Urinary bladder (tissue), 4 donors: Measurements from ENCODE around the gene CDC73. TPM values are rescaled to one million over a fixed set of nuclear protein-coding genes. Genes with fewer than 3 reads are reported as not detected.

ENCODE experiments used
- DNase-seq: peaks from one replicate; pipeline ENCODE4 v3.0.0-alpha.2; 2015; ENCODE audit errors: extremely low spot score
- H3K27ac ChIP-seq: one replicate; pipeline ENCODE4 v1.5.1; 2013; ENCODE audit warnings: low read depth, mild to moderate bottlenecking, moderate library complexity
- H3K36me3 ChIP-seq: one replicate; pipeline ENCODE4 v1.6.1; 2013; ENCODE audit warnings: mild to moderate bottlenecking, moderate library complexity; ENCODE audit not compliant: insufficient read depth
- H3K4me1 ChIP-seq: one replicate; pipeline ENCODE4 v1.6.1; 2013; ENCODE audit warnings: mild to moderate bottlenecking, moderate library complexity; ENCODE audit not compliant: insufficient read depth
- H3K4me3 ChIP-seq: one replicate; pipeline ENCODE4 v1.5.1; 2013; ENCODE audit warnings: low read depth, low read length
- WGBS: extraction: QIAGEN DNeasy Blood & Tissue Kit; methylation state at CpG from one replicate; pipeline ENCODE4 v1.1.7; 2013; 5-methylcytosine and 5-hydroxymethylcytosine counted together
- polyA plus RNA-seq: library from polyadenylated mRNA; stranded (reverse); fragments of 200-250 nt; gene quantifications from one replicate; pipeline ENCODE4 v1.2.3, GENCODE V29; 2013
- total RNA-seq: library from RNA; depleted of rRNA; stranded (reverse); fragments of >200 nt; gene quantifications from one replicate; pipeline ENCODE4 v1.2.3, GENCODE V29; 2014
- donor health status: healthy with polysubstance abuse.
- donor health status: healthy.

CDC73 gene
- total RNA-seq = 79.6 TPM
- 20.3 TPM for polyA plus RNA-seq

DNA sequence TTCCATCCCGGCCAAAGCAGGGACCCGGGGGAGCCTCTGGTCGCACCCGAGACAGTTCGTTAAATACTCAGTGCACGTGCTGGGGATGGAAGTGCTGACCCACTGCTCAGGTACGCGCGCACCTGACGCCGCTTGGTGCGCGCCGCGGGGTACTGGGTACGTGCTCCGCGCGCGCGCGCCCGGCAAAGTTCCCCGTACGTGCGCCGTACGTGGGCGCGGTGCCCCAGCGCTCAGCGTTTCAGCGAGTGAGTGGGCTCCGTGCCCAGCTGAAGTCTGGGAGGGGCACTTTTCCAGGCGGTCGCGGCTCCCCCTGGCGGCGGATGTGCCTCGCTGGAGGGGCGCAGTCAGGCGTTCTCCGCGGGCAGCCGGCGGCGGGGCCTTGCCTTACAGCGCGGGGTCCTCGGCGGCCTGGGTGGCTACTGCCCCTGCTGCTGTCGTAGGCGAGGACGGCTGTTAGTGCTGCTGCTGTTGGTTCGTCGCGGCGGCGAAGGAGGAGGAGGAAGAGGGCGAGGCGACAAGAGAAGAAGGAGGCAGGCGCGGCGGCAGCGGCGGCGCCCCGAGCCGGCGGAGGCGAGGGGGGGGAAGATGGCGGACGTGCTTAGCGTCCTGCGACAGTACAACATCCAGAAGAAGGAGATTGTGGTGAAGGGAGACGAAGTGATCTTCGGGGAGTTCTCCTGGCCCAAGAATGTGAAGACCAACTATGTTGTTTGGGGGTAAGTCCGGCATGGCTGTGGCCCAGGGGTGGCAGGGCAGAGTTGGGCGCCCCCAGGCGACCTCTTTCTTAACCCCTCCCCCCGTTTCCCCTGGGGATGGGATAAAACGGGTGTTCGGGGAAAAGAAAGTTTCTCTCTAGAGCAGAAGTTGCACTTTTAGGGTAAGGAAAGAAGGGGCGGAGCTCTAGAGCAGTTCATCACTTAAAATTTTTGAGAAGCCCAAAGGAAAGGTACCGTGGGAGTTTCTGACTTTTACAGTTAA is at the start of gene CDC73:
CDC73 (plus strand) TSS at position 416 of the 978 bp plus-strand sequence; CDS start at position 586, 170 bp downstream.
- no peaks in the 10 kb centered on the region for H3K4me1 ChIP-seq
- under 1% methylated on average over 85 of the region's 85 CpGs for WGBS
- peak within 1 kb of the TSS; percentile 88 for H3K27ac ChIP-seq
- peak within 1 kb of the TSS; percentile 76 for H3K4me3 ChIP-seq
- DNase-seq = peak; percentile 86
- no peaks in the 10 kb centered on the region for H3K36me3 ChIP-seq

DNA sequence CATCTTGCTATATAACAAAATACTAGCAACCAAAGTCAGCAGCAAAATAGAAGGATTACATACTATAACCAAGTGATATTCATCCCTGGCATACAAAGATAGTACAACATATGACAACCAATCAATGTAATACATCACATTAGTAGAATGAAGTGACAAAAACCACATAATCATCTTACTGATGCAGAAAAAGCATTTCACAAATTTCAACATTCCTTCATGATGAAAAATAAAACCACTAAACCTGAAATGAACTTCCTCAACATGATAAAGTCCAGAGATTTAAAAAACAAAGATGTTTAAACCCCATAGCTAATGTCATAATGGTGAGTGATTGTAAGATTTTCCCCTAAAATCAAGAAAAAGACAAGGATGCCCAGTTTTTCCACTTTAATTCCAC is 43.8 kb upstream of the CDC73 start:
- no peak overlapping the region for H3K4me3 ChIP-seq
- H3K36me3 ChIP-seq = no peaks in the 10 kb centered on the region
- no peaks in the 10 kb centered on the region for H3K4me1 ChIP-seq
- H3K27ac ChIP-seq = no peak overlapping the region
- DNase-seq = no peak

DNA sequence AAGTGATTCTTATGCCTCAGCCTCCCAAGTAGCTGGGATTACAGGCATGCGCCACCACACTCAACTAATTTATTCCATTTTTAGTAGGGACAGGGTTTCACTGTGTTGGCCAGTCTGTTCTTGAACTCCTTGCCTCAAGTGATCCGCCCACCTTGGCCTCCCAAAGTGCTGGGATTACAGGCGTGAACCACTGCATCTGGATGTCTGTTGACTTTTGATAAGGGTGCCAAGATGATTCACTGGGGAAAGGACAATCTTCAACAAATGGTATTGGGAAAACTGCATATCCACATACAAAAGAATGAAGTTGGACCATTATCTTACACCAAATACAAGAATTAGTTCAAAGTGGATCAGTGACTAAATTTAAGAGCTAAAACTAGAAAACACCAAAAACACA is 42.6 kb upstream of the CDC73 start:
- Histone ChIP-seq H3K27ac (no peak overlapping the region), H3K4me1 (no peaks in the 10 kb centered on the region), H3K4me3 (no peak overlapping the region), H3K36me3 (no peaks in the 10 kb centered on the region)
- no peak for DNase-seq
- 94% methylated on average over 3 of the region's 3 CpGs for WGBS

DNA sequence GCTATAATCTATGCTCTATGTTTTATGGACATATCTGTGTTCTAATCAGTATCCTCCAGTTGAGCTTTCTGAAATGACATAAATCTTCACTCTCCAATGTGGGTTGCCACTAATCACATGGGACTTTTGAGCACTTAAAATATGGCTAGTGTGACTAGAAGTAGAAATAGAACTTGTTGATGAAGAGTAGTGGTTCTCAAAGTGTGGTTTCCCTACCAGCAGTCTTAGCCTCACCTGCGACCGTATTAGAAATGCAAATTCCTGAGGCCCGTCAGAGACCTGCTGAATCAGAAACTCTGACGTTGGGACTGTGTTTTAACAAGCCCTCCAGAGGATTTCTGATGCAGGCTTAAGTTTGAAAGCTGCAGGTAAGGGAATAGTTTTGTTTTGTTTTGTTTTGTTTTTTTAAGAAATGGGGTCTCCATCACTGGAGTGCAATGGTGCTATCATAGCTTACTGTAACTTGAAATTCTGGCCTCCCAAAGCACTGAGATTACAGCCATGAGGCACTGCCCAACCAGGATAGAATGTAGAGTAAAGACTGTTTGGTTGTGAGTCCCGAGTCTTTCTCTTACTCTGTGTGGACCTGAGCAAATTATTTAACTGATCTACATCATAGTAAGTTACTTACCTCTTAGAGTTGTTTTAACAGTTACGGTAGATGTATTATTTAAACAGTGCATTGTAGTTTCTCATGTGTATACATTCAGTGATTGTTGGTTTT is 38.3 kb upstream of the CDC73 start:
- no peaks in the 10 kb centered on the region for H3K4me1 ChIP-seq
- no peak overlapping the region for H3K4me3 ChIP-seq
- H3K36me3 ChIP-seq = no peaks in the 10 kb centered on the region
- no peak overlapping the region for H3K27ac ChIP-seq
- WGBS = 91% methylated on average over 6 of the region's 6 CpGs
- no peak for DNase-seq

DNA sequence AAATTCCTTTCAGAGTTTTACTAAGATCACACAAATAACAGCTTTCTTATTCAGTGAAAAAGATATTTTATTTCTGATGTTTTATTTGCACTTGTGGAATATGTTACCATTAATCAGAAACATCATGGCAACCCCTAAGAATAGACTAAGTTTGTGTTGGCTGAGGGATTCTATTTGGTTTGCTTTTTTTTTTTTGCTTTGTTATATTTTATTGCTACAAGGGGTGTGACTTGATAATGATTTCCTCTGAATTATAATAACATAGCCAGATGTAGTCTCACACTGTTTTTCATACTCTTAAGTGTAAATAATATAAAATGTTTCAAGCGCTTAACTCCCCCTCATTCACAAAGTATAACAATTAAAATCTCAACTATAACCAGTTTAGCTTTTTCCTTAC is 36.6 kb upstream of the CDC73 start:
- no peaks in the 10 kb centered on the region for H3K4me1 ChIP-seq
- no peak overlapping the region for H3K4me3 ChIP-seq
- no peak for DNase-seq
- H3K27ac ChIP-seq = no peak overlapping the region
- no peaks in the 10 kb centered on the region for H3K36me3 ChIP-seq
- 88% methylated on average over 1 of the region's 1 CpG for WGBS

DNA sequence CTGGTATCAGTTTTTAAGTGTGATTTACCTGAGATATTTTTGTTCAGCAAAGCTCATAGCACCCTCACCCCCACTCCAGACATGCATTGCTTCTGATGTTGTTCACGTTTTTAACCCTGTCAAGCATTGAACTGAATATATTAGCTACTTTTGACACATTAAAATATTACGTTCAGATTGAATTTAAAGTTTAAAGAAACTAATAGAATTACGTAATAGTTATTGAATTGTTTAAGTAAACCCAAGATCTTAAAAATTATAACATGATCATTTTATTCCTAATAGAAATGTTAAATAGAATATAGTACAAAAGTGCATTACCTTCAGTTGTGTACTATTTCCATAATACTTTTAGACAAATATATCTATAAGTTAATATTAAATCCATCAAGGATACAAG is 35.5 kb upstream of the CDC73 start:
- 91% methylated on average over 3 of the region's 3 CpGs for WGBS
- no peak for DNase-seq
- no peak overlapping the region for H3K27ac ChIP-seq
- no peaks in the 10 kb centered on the region for H3K4me1 ChIP-seq
- no peak overlapping the region for H3K4me3 ChIP-seq
- no peaks in the 10 kb centered on the region for H3K36me3 ChIP-seq

DNA sequence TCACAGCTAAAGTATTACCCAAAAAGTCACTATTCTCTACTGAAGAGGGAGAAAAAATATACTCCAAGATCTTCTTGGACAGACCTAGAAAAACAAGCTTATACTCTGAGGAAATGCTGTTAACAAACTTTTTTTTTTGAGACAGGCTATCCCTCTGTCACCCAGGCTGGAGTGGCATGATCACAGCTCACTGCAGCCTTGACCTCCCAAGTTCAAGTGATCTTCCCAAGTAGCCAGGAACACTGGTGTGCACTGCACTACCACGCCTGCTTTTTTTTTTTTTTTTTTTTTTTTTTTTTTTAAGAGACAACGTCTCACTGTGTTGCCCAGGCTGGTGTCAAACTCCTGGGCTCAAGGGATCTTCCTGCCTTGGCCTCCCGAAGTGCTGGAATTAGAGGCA is 33.9 kb upstream of the CDC73 start:
- no peak for DNase-seq

DNA sequence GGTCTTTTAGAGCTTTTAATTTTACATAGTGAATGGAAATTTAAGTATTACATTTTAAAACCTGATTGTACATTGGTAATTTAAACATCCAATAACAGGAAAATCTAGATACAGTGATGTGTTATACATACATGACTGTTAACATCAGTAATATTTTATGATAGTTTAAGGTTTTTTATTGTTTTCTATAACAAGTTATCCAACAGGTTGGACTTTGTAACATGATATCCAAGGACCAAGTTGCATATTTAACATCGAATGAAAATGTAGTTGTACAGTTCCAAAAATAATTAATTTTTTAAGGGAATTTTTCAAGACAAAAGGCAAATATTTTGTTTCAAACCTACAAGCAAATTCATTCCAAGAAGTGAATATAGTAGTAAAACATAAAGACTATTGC is 31.0 kb upstream of the CDC73 start:
- no peak for DNase-seq
- Histone ChIP-seq H3K36me3 (no peaks in the 10 kb centered on the region), H3K4me3 (no peak overlapping the region), H3K27ac (no peak overlapping the region), H3K4me1 (no peaks in the 10 kb centered on the region)
- 76% methylated on average over 1 of the region's 1 CpG for WGBS

More for the DNA sequence above, 33.9 kb upstream of the CDC73 start:
- 51% methylated on average over 3 of the region's 3 CpGs for WGBS
- no peaks in the 10 kb centered on the region for H3K4me1 ChIP-seq
- no peaks in the 10 kb centered on the region for H3K36me3 ChIP-seq
- H3K4me3 ChIP-seq = no peak overlapping the region
- no peak overlapping the region for H3K27ac ChIP-seq

DNA sequence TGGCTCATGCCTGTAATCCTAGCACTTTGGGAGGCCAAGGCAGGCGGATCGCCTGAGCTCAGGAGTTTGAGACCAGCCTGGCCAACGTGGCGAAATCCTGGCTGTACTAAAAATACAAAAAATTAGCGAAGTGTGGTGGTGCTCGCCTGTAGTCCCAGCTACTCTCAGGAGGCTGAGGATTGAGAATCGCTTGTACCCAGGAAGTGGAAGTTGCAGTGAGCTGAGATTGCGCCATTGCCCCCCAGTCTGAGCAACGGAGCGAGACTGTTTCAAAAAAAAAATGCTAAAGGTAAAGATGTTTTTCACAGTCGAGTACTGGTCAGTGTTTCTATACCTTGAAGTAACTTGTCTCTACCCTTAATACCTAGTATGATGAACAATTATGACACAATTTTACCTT is 27.7 kb upstream of the CDC73 start:
- no peaks in the 10 kb centered on the region for H3K4me1 ChIP-seq
- no peak for DNase-seq
- no peak overlapping the region for H3K27ac ChIP-seq
- H3K36me3 ChIP-seq = peaks cover 2% of the 10 kb centered on the region
- no peak overlapping the region for H3K4me3 ChIP-seq
- WGBS = 95% methylated on average over 11 of the region's 11 CpGs

DNA sequence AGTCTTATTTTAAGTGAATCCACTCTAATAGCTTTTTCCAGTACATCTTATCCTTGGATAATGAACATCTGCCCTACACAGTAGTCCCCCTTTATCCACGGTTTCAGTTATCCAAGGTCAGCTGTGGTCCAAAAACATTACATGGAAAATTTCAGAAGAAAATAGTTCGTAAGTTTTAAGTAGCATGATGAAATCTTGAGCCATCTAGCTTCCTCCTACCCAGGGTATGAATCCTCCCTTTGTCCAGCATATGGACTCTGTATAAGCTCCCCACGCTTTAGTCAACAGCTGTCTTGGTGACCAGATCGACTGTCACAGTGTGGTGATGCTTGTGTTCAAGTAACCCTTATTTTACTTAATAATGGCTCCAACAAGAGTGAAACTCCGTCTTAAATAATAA is 19.2 kb upstream of the CDC73 start:
- DNase-seq = no peak
- 85% methylated on average over 5 of the region's 5 CpGs for WGBS

DNA sequence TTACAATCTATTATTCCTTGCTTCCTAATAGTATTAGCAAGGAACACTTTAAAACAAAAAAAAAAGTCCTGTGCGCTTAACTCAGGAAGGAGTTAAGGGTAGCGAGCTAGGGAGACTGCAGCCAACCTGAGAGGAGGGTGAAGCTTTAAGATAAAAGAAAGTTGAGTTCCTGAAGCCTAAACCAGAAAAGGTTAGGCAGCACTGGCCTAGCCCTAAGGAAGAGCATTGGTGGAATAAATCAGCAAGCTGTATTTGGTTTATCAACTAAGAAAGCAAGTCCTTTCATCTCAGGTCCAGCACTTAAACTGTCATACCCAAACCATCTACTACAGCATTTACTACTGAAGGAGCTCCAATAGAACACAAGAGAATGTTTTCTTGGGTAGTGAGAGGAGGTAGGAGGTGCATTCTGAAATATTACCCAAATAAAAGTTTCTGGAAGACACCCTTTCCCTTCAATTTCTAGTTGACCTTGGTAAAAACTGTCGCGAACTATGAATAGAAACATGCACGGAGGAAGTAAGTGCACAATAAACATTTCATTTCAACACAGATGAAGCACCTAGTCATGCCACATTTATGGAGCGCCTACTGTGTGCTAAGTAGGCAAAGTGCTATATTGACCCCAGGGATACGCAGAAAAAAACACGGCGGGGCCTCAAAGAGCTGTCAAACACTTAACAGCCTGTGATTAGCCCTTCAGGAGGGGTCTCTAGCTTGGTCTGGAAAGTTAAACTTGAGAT is 17.9 kb upstream of the CDC73 start:
- Histone ChIP-seq H3K4me1 (no peaks in the 10 kb centered on the region), H3K36me3 (peaks cover 2% of the 10 kb centered on the region), H3K4me3 (peak overlapping the region; percentile 80), H3K27ac (peak overlapping the region; percentile 95)
- 30% methylated on average over 9 of the region's 9 CpGs for WGBS
- no peak for DNase-seq

More for the DNA sequence above, 19.2 kb upstream of the CDC73 start:
- Histone ChIP-seq H3K4me3 (no peak overlapping the region), H3K4me1 (no peaks in the 10 kb centered on the region), H3K27ac (no peak overlapping the region), H3K36me3 (peaks cover 2% of the 10 kb centered on the region)

DNA sequence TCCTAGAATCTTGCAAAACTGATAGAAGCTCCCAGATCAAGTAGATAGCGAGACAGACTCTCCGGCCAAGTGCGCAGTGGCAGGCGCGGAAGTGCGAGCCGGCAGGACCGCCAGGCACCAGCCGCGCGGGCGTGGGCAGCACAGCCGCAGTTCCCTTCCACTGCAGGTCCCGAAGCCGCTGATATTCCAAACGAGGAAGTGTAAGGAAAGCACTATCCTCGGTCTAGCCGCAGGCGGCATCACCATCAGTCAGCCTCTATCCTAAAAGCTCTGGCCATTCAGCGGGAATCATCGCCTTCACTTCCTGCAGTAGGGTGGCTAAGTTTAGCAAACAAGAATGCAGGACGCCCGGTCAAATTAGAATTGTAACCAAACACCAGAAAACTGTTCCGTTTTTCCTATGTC is 17.3 kb upstream of the CDC73 start:
- Histone ChIP-seq H3K27ac (peak overlapping the region; percentile 95), H3K4me1 (no peaks in the 10 kb centered on the region), H3K36me3 (peaks cover 2% of the 10 kb centered on the region), H3K4me3 (peak overlapping the region; percentile 80)
- DNase-seq = no peak
- WGBS = under 1% methylated on average over 24 of the region's 24 CpGs
